HepG2 (cell line): ENCODE data around the gene EFCAB13.

ENCODE experiments used
- EZH2 ChIP-seq: conservative IDR thresholded peaks from 2 replicates; pipeline ENCODE4 v1.6.1; 2012; ENCODE audit warnings: mild to moderate bottlenecking, low read depth, low read length, moderate library complexity
- GLI4 ChIP-seq: sonication (generic); formaldehyde crosslinking; IDR thresholded peaks from 2 replicates; pipeline ENCODE4 v1.5.1; 2020; ENCODE audit warnings: missing genetic modification reagents, mild to moderate bottlenecking, moderate library complexity, borderline replicate concordance
- HCFC1 ChIP-seq: fragments of 150-350 bp; IDR thresholded peaks from 2 replicates; pipeline ENCODE4 v1.6.1; 2014; ENCODE audit warnings: low read depth, low read length
- PBX3 ChIP-seq: sonication (generic); formaldehyde crosslinking; IDR thresholded peaks from 2 replicates; pipeline ENCODE4 v1.8.1; 2023; ENCODE audit warnings: missing genetic modification reagents, inconsistent platforms, borderline replicate concordance
- RCOR2 ChIP-seq: IDR thresholded peaks from 2 replicates; pipeline ENCODE4 v1.6.1; 2016; ENCODE audit warnings: missing biosample characterization, missing genetic modification reagents

GRCh38 chr17:47298712-47299111, 25.0 kb upstream of the EFCAB13 start:
- TF ChIP-seq RCOR2 (no peak), GLI4 (no peak), PBX3 (CRISPR knock-in tag) (no peak), EZH2 (no peak), HCFC1 (no peak)
